Measurements from ENCODE around the gene SLC35F1. TPM values are rescaled to one million over a fixed set of nuclear protein-coding genes. Genes with fewer than 3 reads are reported as not detected.

SLC35F1 gene
- polyA plus RNA-seq, 1 donor (not counting 4 experiments of a cell fraction or from before 2014, with no cell fraction given): not detected

DNA sequence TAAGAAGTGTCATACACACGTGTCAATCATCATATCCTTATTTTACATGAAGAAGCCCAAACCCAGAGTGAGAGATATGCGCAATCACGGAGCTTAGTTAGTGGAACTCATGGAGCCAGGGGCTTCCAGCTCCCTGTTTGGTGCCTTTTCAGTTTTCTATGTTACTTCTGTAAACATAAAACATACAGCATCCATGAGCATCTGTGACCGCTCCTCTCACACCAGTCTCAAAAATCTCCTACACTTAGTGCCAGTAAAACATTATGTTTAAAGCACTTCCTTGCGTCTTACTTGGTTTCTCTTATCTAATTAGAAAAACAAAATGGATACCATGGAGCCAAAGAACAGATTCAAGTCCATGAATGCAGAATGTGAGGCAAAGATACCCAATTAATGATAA lies 240.4 kb downstream of the SLC35F1 start:
- TF ChIP-seq CTCF (optimal IDR thresholded peaks at IDR 0.05 in 1 of 3, IDR thresholded peaks at IDR 0.05 in 1 of 3, conservative IDR thresholded peaks at IDR 0.05 in 1 of 3; ENCODE audit: extremely low read depth in 1 of 3, insufficient read depth in 2 of 3, low read length in 3 of 3) (no peak), EZH2 (IDR thresholded peaks at IDR 0.05; ENCODE audit: low read length) (no peak)
- Histone ChIP-seq H3K36me3 (ENCODE audit: control insufficient read depth in 2 of 2, extremely low read depth in 1 of 2, insufficient read depth in 2 of 2, low read length in 2 of 2) (no peaks in the 10 kb centered on the region), H3K27me3 (ENCODE audit: control insufficient read depth, extremely low read depth, insufficient read depth, low read length) (no peaks in the 10 kb centered on the region), H3K9me1 (ENCODE audit: control insufficient read depth, extremely low read depth, insufficient read depth, low read length) (no peaks in the 10 kb centered on the region), H3K9ac (ENCODE audit: control insufficient read depth, extremely low read depth, insufficient read depth, low read length) (no peak overlapping the region), H3K4me3 (ENCODE audit: control insufficient read depth in 2 of 3, extremely low read depth in 1 of 3, insufficient read depth in 2 of 3, low read depth in 1 of 3, low read length in 3 of 3) (no peak overlapping the region), H3K4me2 (ENCODE audit: control insufficient read depth, extremely low read depth, insufficient read depth, low read depth, low read length) (no peak overlapping the region), H3K79me2 (ENCODE audit: control insufficient read depth, insufficient read depth, low read length) (no peaks in the 10 kb centered on the region), H3K9me3 (ENCODE audit: control insufficient read depth, low read depth, low read length) (no peaks in the 10 kb centered on the region), H3K27ac (ENCODE audit: control insufficient read depth, insufficient read depth, low read length) (no peak overlapping the region), H2AFZ (ENCODE audit: control insufficient read depth, low read length) (no peak overlapping the region), H4K20me1 (ENCODE audit: control insufficient read depth, extremely low read depth, insufficient read depth, low read length) (no peaks in the 10 kb centered on the region), H3K4me1 (ENCODE audit: control insufficient read depth, extremely low read depth, insufficient read depth, low read length) (no peaks in the 10 kb centered on the region)
- dilution Hi-C loops (cut with MboI; ENCODE audit: extremely low pct_ligation_motif_present, low sequenced_read_pairs): no loop called here
- DNase-seq (ENCODE audit: low read depth, low spot score): no peak
- FAIRE-seq: no peak

DNA sequence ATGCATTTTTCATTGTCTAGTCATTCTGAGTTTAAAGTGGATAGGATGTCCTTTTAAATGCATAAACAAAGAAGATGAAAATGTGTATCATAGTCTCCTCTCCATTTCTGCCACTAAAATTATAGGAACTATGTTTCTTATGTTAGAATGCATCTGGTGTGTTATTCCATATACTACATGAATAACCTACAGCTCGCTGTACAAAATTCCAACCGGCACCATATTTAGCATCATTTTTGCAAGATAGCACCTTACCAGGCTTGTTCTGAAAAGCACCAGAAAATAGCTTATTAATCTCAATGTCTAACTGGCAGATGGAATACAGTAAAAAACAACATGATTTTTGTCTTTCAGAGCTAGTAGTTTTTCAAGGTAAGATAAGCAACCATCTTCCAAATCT lies 241.5 kb downstream of the SLC35F1 start:
- Histone ChIP-seq H3K4me1 (ENCODE audit: control insufficient read depth, extremely low read depth, insufficient read depth, low read length) (no peaks in the 10 kb centered on the region), H3K9me1 (ENCODE audit: control insufficient read depth, extremely low read depth, insufficient read depth, low read length) (no peaks in the 10 kb centered on the region), H3K4me2 (ENCODE audit: control insufficient read depth, extremely low read depth, insufficient read depth, low read depth, low read length) (no peak overlapping the region), H3K36me3 (ENCODE audit: control insufficient read depth in 2 of 2, extremely low read depth in 1 of 2, insufficient read depth in 2 of 2, low read length in 2 of 2) (no peaks in the 10 kb centered on the region), H2AFZ (ENCODE audit: control insufficient read depth, low read length) (no peak overlapping the region), H3K27me3 (ENCODE audit: control insufficient read depth, extremely low read depth, insufficient read depth, low read length) (no peaks in the 10 kb centered on the region), H3K27ac (ENCODE audit: control insufficient read depth, insufficient read depth, low read length) (no peak overlapping the region), H3K4me3 (ENCODE audit: control insufficient read depth in 2 of 3, extremely low read depth in 1 of 3, insufficient read depth in 2 of 3, low read depth in 1 of 3, low read length in 3 of 3) (no peak overlapping the region), H3K79me2 (ENCODE audit: control insufficient read depth, insufficient read depth, low read length) (no peaks in the 10 kb centered on the region), H4K20me1 (ENCODE audit: control insufficient read depth, extremely low read depth, insufficient read depth, low read length) (no peaks in the 10 kb centered on the region), H3K9ac (ENCODE audit: control insufficient read depth, extremely low read depth, insufficient read depth, low read length) (no peak overlapping the region), H3K9me3 (ENCODE audit: control insufficient read depth, low read depth, low read length) (no peaks in the 10 kb centered on the region)
- TF ChIP-seq EZH2 (IDR thresholded peaks at IDR 0.05; ENCODE audit: low read length): no peak
- TF ChIP-seq CTCF (optimal IDR thresholded peaks at IDR 0.05 in 1 of 3, IDR thresholded peaks at IDR 0.05 in 1 of 3, conservative IDR thresholded peaks at IDR 0.05 in 1 of 3; ENCODE audit: extremely low read depth in 1 of 3, insufficient read depth in 2 of 3, low read length in 3 of 3): no peak
- DNase-seq (ENCODE audit: low read depth, low spot score): no peak
- FAIRE-seq: no peak
- dilution Hi-C loops (cut with MboI; ENCODE audit: extremely low pct_ligation_motif_present, low sequenced_read_pairs): no loop called here
